GM12864 (cell line): ENCODE data around the gene PREX1.

Source experiments
- DNase-seq: peaks from one replicate; pipeline ENCODE4 v3.0.0-alpha.2; 2011; ENCODE audit warnings: low read depth
- H3K4me3 ChIP-seq: 2 replicates; pipeline ENCODE4 v1.5.1; 2011; ENCODE audit warnings: mild to moderate bottlenecking, low read depth, low read length, control low read depth
- TF ChIP-seq, protein P1 (sequence below): IDR thresholded peaks from 2 replicates; pipeline ENCODE4 v1.5.1; 2011; ENCODE audit warnings: low read depth, mild to moderate bottlenecking, moderate library complexity, low read length, control low read depth, inconsistent platforms; ENCODE audit errors: missing control alignments

Gene PREX1

GRCh38 chr20:48773837-48774418 lies 53.9 kb downstream of the PREX1 start:
- DNase-seq, result no peak
- TF ChIP-seq, protein P1, sequence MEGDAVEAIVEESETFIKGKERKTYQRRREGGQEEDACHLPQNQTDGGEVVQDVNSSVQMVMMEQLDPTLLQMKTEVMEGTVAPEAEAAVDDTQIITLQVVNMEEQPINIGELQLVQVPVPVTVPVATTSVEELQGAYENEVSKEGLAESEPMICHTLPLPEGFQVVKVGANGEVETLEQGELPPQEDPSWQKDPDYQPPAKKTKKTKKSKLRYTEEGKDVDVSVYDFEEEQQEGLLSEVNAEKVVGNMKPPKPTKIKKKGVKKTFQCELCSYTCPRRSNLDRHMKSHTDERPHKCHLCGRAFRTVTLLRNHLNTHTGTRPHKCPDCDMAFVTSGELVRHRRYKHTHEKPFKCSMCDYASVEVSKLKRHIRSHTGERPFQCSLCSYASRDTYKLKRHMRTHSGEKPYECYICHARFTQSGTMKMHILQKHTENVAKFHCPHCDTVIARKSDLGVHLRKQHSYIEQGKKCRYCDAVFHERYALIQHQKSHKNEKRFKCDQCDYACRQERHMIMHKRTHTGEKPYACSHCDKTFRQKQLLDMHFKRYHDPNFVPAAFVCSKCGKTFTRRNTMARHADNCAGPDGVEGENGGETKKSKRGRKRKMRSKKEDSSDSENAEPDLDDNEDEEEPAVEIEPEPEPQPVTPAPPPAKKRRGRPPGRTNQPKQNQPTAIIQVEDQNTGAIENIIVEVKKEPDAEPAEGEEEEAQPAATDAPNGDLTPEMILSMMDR, result no peak
- H3K4me3 ChIP-seq, result no peak overlapping the region

- H3K4me3 ChIP-seq, result no peak overlapping the region
- TF ChIP-seq, protein P1, result no peak
- DNase-seq, result no peak
Observed at GRCh38 chr20:48772183-48772976, 55.4 kb downstream of the PREX1 start.

DNA sequence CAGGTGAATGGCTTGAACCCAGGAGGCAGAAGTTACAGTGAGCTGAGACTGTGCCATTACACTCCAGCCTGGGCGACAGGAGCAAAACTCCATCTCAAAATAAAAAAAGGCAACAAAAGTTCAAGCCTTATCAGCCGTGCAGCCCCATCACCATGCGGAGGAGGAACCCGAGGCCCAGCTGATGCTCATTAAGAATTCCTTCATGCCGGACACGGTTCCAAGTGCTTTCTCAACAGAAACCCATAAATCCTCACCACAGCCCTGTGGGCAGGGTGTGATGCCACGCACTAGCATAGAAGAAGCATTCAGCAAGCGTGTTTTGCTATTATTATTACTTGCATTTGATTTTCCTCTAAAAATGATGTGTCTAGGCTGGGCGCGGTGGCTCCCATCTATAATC lies 56.3 kb downstream of the PREX1 start:
- TF ChIP-seq, protein P1, result no peak
- no peak for DNase-seq
- H3K4me3 ChIP-seq, result no peak overlapping the region

DNA sequence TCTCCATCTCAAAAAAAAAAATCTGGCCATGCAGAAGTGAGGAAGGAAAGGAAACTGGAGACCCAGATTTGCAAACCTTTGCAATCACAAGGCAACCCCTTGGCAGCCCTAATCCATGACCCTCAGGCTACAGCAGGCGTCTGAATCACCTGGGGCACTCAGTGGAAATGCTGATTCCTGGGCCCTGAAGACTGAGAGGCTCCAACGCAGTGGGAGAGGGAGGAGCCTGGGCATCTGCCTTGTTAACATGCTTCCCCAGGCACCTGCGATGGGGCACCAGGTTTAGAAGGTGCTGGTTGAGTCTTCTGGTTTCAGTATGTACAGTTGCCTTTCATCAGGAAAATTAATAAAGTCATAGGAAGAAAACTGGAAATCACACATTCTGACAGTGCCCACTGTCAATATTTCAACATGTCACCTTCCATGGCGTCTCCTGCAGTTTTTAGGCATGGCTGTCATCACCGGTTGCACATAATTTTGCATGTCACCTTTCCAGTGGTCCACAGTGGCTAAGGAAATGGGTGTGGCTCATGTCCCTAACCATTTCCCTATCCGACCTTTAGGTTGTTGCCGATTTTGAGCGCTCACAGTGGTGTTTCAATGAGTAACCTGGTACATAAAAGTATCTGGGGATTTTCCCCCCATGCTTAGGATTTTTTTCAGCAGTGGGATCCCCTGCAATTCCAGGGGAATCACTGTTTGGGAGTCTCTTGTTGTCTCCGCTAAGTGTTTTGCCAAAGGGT lies 56.9 kb downstream of the PREX1 start:
- DNase-seq, result no peak
- TF ChIP-seq, protein P1, result no peak
- no peak overlapping the region for H3K4me3 ChIP-seq

GRCh38 chr20:48769069-48769983 lies 58.5 kb downstream of the PREX1 start:
- DNase-seq, result peak; percentile 73
- H3K4me3 ChIP-seq, result no peak overlapping the region
- TF ChIP-seq, protein P1, result no peak
